Endothelial cell (in vitro differentiated cells): ENCODE data around the gene DTD1. TPM values are rescaled to one million over a fixed set of nuclear protein-coding genes. Genes with fewer than 3 reads are reported as not detected.

ENCODE experiments used
- DNase-seq: peaks from one replicate; pipeline ENCODE4 v3.0.0; 2021; ENCODE audit warnings: low spot score
- H3K27ac Mint-ChIP-seq: one replicate; pipeline ENCODE4 v1.8.0; 2021; ENCODE audit warnings: mixed read lengths, inconsistent platforms; ENCODE audit not compliant: unreplicated experiment
- H3K27me3 Mint-ChIP-seq: one replicate; pipeline ENCODE4 v1.8.0; 2021; ENCODE audit warnings: mild to moderate bottlenecking, moderate library complexity, mixed read lengths, inconsistent platforms; ENCODE audit not compliant: unreplicated experiment
- H3K36me3 Mint-ChIP-seq: one replicate; pipeline ENCODE4 v1.8.0; 2021; ENCODE audit warnings: mild to moderate bottlenecking, low read depth, mixed read lengths, inconsistent platforms; ENCODE audit not compliant: unreplicated experiment
- H3K4me1 Mint-ChIP-seq: one replicate; pipeline ENCODE4 v1.8.0; 2021; ENCODE audit warnings: mild to moderate bottlenecking, mixed read lengths, inconsistent platforms; ENCODE audit not compliant: unreplicated experiment
- H3K4me3 Mint-ChIP-seq: one replicate; pipeline ENCODE4 v1.8.0; 2021; ENCODE audit warnings: mild to moderate bottlenecking, mixed read lengths, inconsistent platforms; ENCODE audit not compliant: unreplicated experiment
- H3K9me3 Mint-ChIP-seq: one replicate; pipeline ENCODE4 v1.8.0; 2021; ENCODE audit warnings: mixed read lengths, inconsistent platforms; ENCODE audit not compliant: unreplicated experiment
- total RNA-seq: library from RNA; stranded (reverse); fragmentation: NEBNext Ultra II Directional; extraction: Animal tissue kit (Norgen Biotek cat#: 25700); gene quantifications from one replicate; pipeline ENCODE4 v1.2.1, GENCODE V29; 2021; ENCODE audit not compliant: unreplicated experiment
- TF ChIP-seq, protein P1 (sequence below): fragments of 200-600 bp; sonication (generic); IDR thresholded peaks from one replicate; pipeline ENCODE4 v1.5.0; 2021; ENCODE audit warnings: antibody characterized with exemption; ENCODE audit not compliant: unreplicated experiment

DTD1 gene
- total RNA-seq, 1 donor from 2014 or later, result 31.0 TPM

- Mint-ChIP-seq H3K27ac (peak overlapping the region; percentile 24), H3K36me3 (no peaks in the 10 kb centered on the region), H3K4me3 (peak overlapping the region; percentile 92), H3K9me3 (no peaks in the 10 kb centered on the region), H3K27me3 (peaks cover 4% of the 10 kb centered on the region), H3K4me1 (peaks cover 4% of the 10 kb centered on the region)
- no peak for DNase-seq
- TF ChIP-seq, protein P1, sequence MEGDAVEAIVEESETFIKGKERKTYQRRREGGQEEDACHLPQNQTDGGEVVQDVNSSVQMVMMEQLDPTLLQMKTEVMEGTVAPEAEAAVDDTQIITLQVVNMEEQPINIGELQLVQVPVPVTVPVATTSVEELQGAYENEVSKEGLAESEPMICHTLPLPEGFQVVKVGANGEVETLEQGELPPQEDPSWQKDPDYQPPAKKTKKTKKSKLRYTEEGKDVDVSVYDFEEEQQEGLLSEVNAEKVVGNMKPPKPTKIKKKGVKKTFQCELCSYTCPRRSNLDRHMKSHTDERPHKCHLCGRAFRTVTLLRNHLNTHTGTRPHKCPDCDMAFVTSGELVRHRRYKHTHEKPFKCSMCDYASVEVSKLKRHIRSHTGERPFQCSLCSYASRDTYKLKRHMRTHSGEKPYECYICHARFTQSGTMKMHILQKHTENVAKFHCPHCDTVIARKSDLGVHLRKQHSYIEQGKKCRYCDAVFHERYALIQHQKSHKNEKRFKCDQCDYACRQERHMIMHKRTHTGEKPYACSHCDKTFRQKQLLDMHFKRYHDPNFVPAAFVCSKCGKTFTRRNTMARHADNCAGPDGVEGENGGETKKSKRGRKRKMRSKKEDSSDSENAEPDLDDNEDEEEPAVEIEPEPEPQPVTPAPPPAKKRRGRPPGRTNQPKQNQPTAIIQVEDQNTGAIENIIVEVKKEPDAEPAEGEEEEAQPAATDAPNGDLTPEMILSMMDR, result no peak
These were observed 700 bp downstream of the DTD1 start for GRCh38 chr20:18588574-18588933.

DNA sequence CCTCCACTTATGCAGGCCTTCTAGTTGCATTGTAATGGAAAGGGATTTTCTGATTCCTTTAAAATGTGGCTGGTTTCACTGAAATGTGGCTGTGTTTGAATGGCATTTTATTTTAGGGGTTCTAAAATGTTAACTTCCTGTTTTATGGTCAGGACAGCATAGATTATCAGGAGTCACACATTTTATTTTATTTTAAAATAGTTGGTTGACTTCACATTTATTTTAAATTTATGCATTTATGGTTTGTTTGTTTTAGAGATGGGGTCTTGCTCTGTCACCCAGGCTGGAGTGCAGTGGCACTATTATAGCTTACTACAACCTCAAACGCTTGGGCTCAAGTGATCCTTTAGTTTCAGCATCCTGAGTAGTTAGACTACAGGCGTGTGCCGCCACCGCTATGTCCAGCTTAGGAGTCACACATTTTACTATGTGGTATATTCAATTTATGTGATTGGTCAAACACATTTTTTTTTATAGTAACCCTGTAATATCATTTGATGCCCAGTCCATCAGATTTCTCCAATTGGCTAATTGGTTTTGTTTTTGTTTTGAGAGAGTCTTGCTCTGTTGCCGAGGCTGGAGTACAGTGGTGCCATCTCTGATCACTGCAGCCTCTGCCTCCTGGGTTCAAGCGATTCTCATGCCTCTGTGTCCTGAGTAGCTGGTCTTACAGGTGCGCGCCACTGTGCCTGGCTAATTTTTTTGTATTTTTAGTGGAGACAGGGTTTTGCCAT is 2.3 kb downstream of the DTD1 start:
- Mint-ChIP-seq H3K27me3 (peaks cover 4% of the 10 kb centered on the region), H3K4me3 (no peak overlapping the region), H3K36me3 (no peaks in the 10 kb centered on the region), H3K9me3 (no peaks in the 10 kb centered on the region), H3K27ac (no peak overlapping the region), H3K4me1 (peaks cover 4% of the 10 kb centered on the region)
- TF ChIP-seq, protein P1, result no peak
- DNase-seq, result no peak

DNA sequence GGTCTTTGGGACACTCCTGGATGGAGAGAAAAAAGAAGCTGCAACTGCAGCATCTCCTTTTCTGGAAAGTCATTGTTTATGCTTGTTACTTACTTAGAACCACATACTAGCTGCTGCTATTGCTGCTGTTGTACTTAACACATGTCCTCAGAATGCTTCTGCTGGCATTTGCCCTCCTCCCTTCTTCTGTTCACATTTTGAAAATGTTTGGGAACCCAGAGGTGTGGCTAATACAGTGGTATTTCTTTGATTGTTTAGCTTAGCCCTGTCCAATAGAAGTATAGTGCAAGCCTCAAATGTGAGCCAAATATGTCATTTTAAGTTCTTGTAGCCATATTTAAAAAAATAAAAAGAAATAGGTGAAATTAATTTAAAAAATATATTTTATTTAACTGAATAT is 8.4 kb downstream of the DTD1 start:
- Mint-ChIP-seq H3K36me3 (peaks cover 4% of the 10 kb centered on the region), H3K4me1 (no peaks in the 10 kb centered on the region), H3K27ac (no peak overlapping the region), H3K4me3 (no peak overlapping the region), H3K27me3 (peaks cover 2% of the 10 kb centered on the region), H3K9me3 (no peaks in the 10 kb centered on the region)
- TF ChIP-seq, protein P1, result no peak
- no peak for DNase-seq

DNA sequence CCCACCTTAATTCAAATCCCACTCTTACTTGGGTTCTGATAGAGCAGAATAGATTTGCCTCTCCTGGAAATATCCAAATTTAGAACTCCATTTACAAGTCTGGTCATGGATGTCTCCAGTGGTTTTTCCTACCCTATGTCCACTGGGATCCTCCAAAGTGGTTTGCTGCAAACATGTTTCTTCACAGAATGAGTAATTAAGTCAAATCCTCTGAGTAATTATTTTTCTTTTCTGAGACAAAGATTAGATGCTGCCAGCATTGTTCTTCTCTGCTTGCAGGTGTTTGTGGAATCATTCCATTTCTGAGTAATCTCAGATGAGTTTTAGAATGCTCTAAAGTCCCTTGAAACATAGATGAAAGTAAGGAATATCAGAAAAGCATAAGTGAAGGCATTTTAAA is 21.9 kb downstream of the DTD1 start:
- no peak overlapping the region for H3K4me3 Mint-ChIP-seq
- no peaks in the 10 kb centered on the region for H3K36me3 Mint-ChIP-seq
- H3K4me1 Mint-ChIP-seq, result peaks cover 4% of the 10 kb centered on the region

GRCh38 chr20:18611492-18611891 is 23.6 kb downstream of the DTD1 start:
- Mint-ChIP-seq H3K4me3 (no peak overlapping the region), H3K9me3 (no peaks in the 10 kb centered on the region), H3K4me1 (peaks cover 6% of the 10 kb centered on the region), H3K27ac (no peak overlapping the region), H3K36me3 (no peaks in the 10 kb centered on the region), H3K27me3 (peaks cover 2% of the 10 kb centered on the region)
- TF ChIP-seq, protein P1, result no peak
- DNase-seq, result no peak

More for the DNA sequence above, 21.9 kb downstream of the DTD1 start:
- DNase-seq, result no peak
- Mint-ChIP-seq H3K27ac (no peak overlapping the region), H3K27me3 (peaks cover under 1% of the 10 kb centered on the region), H3K9me3 (no peaks in the 10 kb centered on the region)
- TF ChIP-seq, protein P1, result no peak
